ENCODE measurements around the gene KRTAP5-2. TPM values are rescaled to one million over a fixed set of nuclear protein-coding genes. Genes with fewer than 3 reads are reported as not detected.

The KRTAP5-2 gene
- total and polyA plus RNA-seq, 2 of the 8 experiments (the other 6 are each of a cell fraction or from before 2014, with no cell fraction given), result not detected

GRCh38 chr11:1638344-1638743 is 40.2 kb upstream of the KRTAP5-2 start (continued):
- TF ChIP-seq EP300 (IDR thresholded peaks at IDR 0.05; ENCODE audit: borderline replicate concordance in 1 of 2, low read depth in 2 of 2, low read length in 2 of 2), result no peak

Measured in H1 (cell line).